ENCODE data around the gene KLF7.

DNA sequence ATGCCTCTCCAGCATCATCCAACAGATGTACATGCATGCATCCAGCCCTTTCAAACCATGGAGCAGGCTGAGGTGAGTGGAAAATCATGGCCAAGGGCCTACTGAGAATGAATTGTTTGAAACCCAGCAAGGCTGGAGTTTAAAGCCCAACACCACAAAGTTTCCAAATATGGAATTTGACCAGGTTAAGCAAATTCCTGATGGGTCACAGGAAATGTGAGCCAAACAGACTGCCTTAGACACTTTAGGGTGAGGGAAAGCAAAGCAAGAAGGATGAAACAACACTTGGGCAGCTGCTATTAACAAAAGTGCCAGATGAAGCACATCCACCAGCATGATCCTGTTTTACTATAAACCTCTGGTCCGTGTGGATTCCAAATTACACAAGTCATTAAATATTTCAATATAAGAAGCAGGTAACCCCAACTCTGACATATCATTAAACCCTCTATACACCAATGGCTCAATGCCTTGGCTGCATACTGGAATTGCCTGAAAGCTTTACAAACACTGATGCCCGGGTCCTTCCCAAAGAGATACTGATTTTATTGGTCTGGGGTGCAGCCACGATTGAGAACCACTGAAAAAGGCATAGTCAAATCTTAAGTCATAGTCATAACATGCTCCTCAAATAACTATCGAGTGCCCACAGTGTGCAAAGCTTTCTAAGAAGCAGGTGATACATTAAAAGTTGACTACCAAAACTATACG, 9.1 kb downstream of the KLF7 start:
- TF ChIP-seq POLR2A (IDR thresholded peaks at IDR 0.05; ENCODE audit: low read depth, low read length): no peak
- TF ChIP-seq TAF1 (IDR thresholded peaks at IDR 0.05; ENCODE audit: low read depth, low read length): no peak
- no peak for TF ChIP-seq POLR2AphosphoS5 (IDR thresholded peaks at IDR 0.05; ENCODE audit: low read depth, low read length)
- no peak for TF ChIP-seq PAX5 (IDR thresholded peaks at IDR 0.05; ENCODE audit: insufficient read depth, low read length, severe bottlenecking)
- TF ChIP-seq POU2F2 (IDR thresholded peaks at IDR 0.05; ENCODE audit: low read depth, low read length): no peak
- no peak for TF ChIP-seq SPI1 (IDR thresholded peaks at IDR 0.05; ENCODE audit: low read depth, low read length)

Data from GM12891 (cell line).